ENCODE results near the gene SRP68.

The SRP68 gene

GRCh38 chr17:76032073-76032779, 40.1 kb downstream of the SRP68 start:
- no peak for TF ChIP-seq ZNF274 (IDR thresholded peaks at IDR 0.05; ENCODE audit: low read depth, low read length)
- H3K4me3 ChIP-seq (ENCODE audit: low read length), result no peak overlapping the region

GRCh38 chr17:76027159-76027839, 45.0 kb downstream of the SRP68 start, which contains the start of gene EVPL:
Gene EVPL (minus strand): TSS chr17:76027306. CDS start chr17:76027198, 108 bp downstream.
- no peak within 1 kb of the TSS for H3K4me3 ChIP-seq (ENCODE audit: low read length)
- TF ChIP-seq ZNF274 (IDR thresholded peaks at IDR 0.05; ENCODE audit: low read depth, low read length), result no peak

DNA sequence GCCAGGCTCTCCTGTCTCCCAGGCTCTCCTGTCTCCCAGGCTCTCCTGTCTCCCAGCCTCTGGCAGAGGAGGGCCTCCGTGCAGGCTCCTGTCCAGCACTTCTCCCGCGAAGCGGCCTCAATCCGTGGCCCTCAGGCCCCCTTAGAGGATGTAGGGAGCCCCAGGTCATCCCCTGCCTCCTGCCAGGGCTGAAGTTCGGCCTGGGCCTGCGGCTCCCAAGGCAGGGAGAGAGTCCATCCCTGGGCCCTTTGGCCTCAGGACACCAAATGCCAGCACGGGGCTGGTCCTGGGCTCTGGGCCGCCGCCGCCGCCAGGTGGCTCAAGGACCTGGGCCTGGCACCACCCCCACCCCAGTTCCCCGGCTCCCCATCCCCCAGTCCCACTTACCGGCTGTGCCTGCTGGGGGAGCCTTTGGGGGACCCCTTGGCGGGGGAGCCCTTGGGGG, 45.6 kb downstream of the SRP68 start:
- H3K4me3 ChIP-seq (ENCODE audit: low read length), result no peak overlapping the region

GRCh38 chr17:76025294-76025693, 47.0 kb downstream of the SRP68 start:
- no peak for TF ChIP-seq ZNF274 (IDR thresholded peaks at IDR 0.05; ENCODE audit: low read depth, low read length)
- no peak overlapping the region for H3K4me3 ChIP-seq (ENCODE audit: low read length)

More for the DNA sequence above, 45.6 kb downstream of the SRP68 start:
- TF ChIP-seq ZNF274 (IDR thresholded peaks at IDR 0.05; ENCODE audit: low read depth, low read length), result no peak

DNA sequence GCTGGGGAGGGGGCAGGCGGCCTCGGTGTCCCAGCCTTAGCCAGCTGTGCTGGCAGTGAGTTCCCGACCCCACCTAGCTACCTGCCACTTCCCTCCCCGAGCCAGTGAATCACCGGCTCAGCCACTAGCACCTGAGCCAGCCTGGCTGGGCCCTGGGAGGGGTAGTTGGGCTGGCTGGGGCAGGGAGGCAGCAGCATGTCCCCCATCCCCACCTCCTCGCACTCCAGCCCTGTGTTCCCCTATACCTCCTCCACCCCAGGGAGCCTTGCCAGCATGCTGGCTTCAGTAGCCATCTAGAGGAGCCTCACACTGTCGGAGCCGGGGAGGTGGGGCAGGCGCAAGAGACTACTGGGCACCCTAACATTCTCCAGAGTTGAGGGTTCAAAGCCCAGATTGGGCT, 48.0 kb downstream of the SRP68 start:
- no peak for TF ChIP-seq ZNF274 (IDR thresholded peaks at IDR 0.05; ENCODE audit: low read depth, low read length)

DNA sequence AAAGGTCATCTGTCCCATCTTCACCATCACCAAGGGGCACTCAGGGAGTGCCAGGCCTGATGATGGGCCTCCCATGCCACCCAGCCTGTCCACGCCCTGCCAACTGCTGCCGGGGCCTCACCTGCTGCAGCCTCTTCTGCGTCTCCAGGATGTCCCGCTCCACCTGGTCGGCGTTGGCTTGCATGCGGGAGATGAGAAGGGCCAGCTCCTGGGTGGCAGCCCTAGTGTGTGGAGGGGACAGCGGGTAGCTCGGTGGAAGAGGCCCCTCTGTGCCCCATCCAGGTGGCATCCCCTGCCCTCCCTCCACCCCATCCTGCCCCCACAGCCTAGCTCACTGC, 48.4 kb downstream of the SRP68 start:
- no peak overlapping the region for H3K4me3 ChIP-seq (ENCODE audit: low read length)
- no peak for TF ChIP-seq ZNF274 (IDR thresholded peaks at IDR 0.05; ENCODE audit: low read depth, low read length)

More for the DNA sequence above, 48.0 kb downstream of the SRP68 start:
- H3K4me3 ChIP-seq (ENCODE audit: low read length), result no peak overlapping the region

GRCh38 chr17:76022973-76023899, 49.1 kb downstream of the SRP68 start:
- no peak for TF ChIP-seq ZNF274 (IDR thresholded peaks at IDR 0.05; ENCODE audit: low read depth, low read length)
- H3K4me3 ChIP-seq (ENCODE audit: low read length), result no peak overlapping the region

- H3K4me3 ChIP-seq (ENCODE audit: low read length), result no peak overlapping the region
- TF ChIP-seq ZNF274 (IDR thresholded peaks at IDR 0.05; ENCODE audit: low read depth, low read length), result no peak
Measured at GRCh38 chr17:76022285-76022684, 50.0 kb downstream of the SRP68 start.

GRCh38 chr17:76019833-76020467, 52.4 kb downstream of the SRP68 start:
- TF ChIP-seq ZNF274 (IDR thresholded peaks at IDR 0.05; ENCODE audit: low read depth, low read length), result no peak
- H3K4me3 ChIP-seq (ENCODE audit: low read length), result no peak overlapping the region

DNA sequence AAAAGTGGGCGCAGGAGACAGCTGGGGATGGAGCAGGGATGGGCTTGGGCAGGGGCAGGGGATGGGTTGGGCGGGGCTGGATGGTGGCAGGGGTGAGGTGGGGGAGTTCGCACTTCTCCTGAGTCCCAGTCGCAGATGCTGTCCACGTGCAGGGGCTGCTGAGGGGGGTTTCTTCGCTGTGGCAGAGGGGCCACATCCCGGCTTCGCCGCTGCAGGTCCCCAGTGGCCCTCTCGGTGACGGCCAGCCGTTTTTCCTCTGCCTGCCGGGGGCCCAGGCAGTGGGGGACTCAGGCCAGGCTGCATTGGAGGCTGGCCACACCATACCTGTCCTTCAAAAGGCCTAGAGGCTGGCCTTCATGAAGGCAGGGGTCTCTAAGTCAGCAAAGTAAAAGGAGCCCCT, 53.5 kb downstream of the SRP68 start:
- H3K4me3 ChIP-seq (ENCODE audit: low read length), result no peak overlapping the region
- no peak for TF ChIP-seq ZNF274 (IDR thresholded peaks at IDR 0.05; ENCODE audit: low read depth, low read length)

- no peak for TF ChIP-seq ZNF274 (IDR thresholded peaks at IDR 0.05; ENCODE audit: low read depth, low read length)
- H3K4me3 ChIP-seq (ENCODE audit: low read length), result no peak overlapping the region
Measured at GRCh38 chr17:76018340-76018680, 54.0 kb downstream of the SRP68 start.

GRCh38 chr17:76017481-76018339, 54.6 kb downstream of the SRP68 start:
- TF ChIP-seq ZNF274 (IDR thresholded peaks at IDR 0.05; ENCODE audit: low read depth, low read length), result no peak
- H3K4me3 ChIP-seq (ENCODE audit: low read length), result no peak overlapping the region

GRCh38 chr17:76014925-76015261, 57.4 kb downstream of the SRP68 start:
- H3K4me3 ChIP-seq (ENCODE audit: low read length), result no peak overlapping the region
- TF ChIP-seq ZNF274 (IDR thresholded peaks at IDR 0.05; ENCODE audit: low read depth, low read length), result no peak
